OCI-LY1 (cell line): ENCODE results near the gene DNMBP.

Experiments used
- EZH2 ChIP-seq: fragments of 200-600 bp; sonication (generic), shearing (Covaris generic); IDR thresholded peaks from 2 replicates; pipeline ENCODE4 v1.8.0; 2017; ENCODE audit warnings: borderline replicate concordance, mixed run types, mild to moderate bottlenecking, antibody characterized with exemption, low read length, moderate library complexity, mixed read lengths
- TF ChIP-seq, protein P1 (sequence below): fragments of 200-600 bp; sonication (generic), shearing (Covaris generic); IDR thresholded peaks from 2 replicates; pipeline ENCODE4 v1.5.1; 2017; ENCODE audit warnings: mild to moderate bottlenecking, antibody characterized with exemption, low read length, moderate library complexity, mixed read lengths

DNA sequence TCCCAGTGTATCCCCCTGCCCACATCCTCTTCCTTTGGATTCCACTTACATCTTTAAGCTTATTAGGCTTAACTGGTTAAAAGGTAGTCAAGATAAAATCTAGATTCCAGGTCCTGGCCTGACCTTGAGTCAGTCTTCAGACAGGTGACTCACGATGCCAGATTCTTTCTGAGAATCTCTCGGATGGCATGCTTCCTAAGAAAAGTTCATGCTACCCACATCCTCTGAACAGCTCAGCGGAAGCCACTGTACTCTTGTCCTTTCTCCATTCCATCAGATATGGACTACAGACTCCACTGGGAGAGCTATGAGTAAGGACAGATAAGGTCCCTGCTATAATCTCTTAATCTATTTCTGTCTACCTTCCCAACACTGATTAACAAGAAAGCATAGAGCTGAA lies 43.4 kb downstream of the DNMBP start:
- TF ChIP-seq, protein P1, sequence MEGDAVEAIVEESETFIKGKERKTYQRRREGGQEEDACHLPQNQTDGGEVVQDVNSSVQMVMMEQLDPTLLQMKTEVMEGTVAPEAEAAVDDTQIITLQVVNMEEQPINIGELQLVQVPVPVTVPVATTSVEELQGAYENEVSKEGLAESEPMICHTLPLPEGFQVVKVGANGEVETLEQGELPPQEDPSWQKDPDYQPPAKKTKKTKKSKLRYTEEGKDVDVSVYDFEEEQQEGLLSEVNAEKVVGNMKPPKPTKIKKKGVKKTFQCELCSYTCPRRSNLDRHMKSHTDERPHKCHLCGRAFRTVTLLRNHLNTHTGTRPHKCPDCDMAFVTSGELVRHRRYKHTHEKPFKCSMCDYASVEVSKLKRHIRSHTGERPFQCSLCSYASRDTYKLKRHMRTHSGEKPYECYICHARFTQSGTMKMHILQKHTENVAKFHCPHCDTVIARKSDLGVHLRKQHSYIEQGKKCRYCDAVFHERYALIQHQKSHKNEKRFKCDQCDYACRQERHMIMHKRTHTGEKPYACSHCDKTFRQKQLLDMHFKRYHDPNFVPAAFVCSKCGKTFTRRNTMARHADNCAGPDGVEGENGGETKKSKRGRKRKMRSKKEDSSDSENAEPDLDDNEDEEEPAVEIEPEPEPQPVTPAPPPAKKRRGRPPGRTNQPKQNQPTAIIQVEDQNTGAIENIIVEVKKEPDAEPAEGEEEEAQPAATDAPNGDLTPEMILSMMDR, result no peak
- no peak for TF ChIP-seq EZH2
